GM21825 (cell line): Measurements from ENCODE around the gene RPS6KA5.
"Not testable (repeated sequence)": the region's sequence is repeated elsewhere in the genome, so short reads cannot be mapped to it uniquely, and the experiment has no call there.

Experiments used
- ATAC-seq: cut with Tn5 transposase; IDR thresholded peaks from one replicate; pipeline ENCODE4 v1.9.1; 2021; ENCODE audit warnings: mild to moderate bottlenecking, moderate library complexity; ENCODE audit not compliant: unreplicated experiment

The RPS6KA5 gene

GRCh38 chr14:90943367-90943766 lies 117.1 kb downstream of the RPS6KA5 start:
- ATAC-seq = no peak

- ATAC-seq = no peak
Observed at GRCh38 chr14:90942511-90942910, 117.9 kb downstream of the RPS6KA5 start.

DNA sequence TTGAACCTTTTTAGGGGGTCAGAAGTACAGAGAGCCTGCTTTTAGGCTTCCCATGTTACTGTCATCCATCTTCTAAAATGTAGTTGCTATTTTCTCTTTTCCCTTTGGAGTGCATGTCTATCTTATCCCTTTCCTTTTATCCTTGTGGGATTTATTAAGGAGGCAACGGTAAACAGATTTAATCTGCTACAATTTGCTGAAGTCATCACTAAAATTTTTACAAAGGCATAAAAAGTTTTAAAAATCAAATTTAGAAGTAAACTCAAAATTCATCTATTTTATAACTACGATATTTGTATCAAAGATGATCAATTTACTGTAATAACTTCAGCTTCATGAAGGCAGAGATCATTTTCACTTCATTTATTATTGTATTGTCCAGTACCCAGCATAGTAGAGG lies 118.7 kb downstream of the RPS6KA5 start:
- ATAC-seq = no peak

DNA sequence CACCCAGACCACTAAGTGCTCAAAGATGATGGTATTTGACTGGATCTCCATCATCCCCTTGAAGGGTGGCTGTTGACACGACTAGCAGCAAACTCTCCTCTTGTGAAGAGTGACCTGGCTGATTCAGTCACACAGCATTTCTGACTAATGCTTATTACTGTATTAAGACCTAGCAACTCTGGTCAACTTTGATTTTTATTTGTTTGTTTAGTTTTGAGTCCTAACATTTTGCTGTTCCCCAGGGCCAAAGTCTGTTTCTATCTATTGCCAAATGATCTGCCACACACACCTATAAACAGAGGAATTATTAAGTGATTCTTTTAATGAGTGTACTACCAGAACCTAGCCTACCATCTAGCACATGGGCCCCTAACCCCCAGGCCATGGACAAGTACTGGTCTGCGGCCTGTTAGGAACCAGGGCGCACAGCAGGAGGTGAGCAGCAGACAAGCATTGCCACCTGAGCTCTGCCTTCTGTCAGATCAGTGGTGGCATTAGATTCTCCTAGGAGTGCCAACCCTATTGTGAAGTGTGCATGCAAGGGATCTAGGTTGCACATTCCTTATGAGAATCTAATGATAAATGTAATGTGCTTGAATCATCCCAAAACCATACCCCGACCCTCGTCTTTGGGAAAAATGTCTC lies 120.0 kb downstream of the RPS6KA5 start:
- no peak for ATAC-seq

GRCh38 chr14:90939252-90939795 lies 121.1 kb downstream of the RPS6KA5 start:
- not testable (repeated sequence) for ATAC-seq

- no peak for ATAC-seq
Observed at GRCh38 chr14:90938615-90939014, 121.8 kb downstream of the RPS6KA5 start.

- ATAC-seq = no peak
Observed at GRCh38 chr14:90936757-90937440, 123.5 kb downstream of the RPS6KA5 start.

DNA sequence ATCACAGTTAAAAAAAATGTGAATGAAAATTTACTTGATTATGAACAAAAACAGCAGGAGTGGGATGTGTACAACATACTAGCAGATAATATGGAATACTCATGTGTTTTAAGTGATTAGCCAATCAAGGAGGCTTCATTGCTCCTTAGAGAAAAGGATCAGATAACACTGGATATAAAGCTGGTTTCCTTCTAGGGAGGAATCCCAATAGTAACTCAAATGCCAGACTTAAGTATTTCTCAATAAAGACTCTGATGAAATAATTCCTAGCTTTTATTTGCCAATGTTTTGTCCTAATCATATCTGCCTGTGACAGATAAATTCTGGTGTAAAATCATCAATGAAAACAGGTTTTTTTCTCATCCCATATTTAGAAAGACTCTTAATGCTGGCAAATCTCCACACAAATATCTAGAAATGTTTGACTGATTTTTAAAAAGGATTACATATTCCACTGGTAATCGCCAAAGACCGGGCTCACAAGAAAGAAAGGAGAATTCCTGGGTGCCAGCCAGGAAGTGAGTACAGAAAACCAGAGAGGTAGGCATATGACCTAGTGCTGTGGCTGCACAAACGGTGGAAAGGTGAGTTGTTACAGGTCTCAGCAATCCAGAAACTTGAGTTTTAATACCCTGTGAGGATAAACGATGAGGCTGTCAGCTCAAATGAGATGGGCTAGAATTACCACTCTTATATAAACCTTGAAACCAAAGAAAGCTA lies 135.7 kb downstream of the RPS6KA5 start:
- ATAC-seq = no peak

- ATAC-seq = no peak
Observed at GRCh38 chr14:90922141-90922540, 138.3 kb downstream of the RPS6KA5 start.

GRCh38 chr14:90911121-90911520 lies 149.3 kb downstream of the RPS6KA5 start:
- no peak for ATAC-seq

DNA sequence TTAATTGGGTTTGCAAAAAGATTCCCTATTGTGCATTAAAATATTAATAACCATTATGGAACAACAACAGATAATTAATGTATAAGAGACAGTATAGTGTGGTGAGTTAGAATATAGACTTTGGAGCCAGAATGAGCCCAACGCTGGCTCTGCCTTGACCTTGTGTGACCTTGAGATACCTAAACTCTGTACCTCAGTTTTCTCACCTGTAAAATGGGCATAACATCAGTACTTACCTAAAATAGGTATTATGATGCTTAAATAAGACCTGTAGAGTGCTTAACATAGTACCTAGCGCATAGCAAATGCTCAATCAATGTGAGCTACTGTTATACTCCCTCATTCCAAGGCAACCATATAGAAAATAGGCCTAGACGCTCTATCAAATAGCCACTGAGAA lies 153.3 kb downstream of the RPS6KA5 start:
- ATAC-seq = no peak

GRCh38 chr14:90905531-90905930 lies 154.9 kb downstream of the RPS6KA5 start:
- ATAC-seq = peak; percentile 88

DNA sequence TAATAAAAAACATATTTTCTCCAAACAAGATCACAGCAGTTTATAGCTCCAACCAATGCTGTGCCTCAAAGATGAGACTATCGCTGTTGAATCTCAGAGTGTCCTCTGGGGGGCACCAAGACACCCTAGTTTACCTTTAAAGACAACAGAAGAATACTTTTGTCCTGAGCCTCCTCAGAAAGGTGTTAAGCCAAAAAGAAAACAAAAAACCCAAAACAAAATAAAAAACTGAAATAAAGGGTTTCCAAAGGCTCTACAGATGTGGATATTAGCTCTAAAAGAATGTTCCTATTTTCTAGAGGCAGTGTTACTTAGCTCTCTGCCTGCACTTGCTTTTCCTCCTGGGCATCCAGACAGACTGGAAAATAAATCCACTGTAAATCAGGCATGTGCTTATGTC lies 157.3 kb downstream of the RPS6KA5 start:
- no peak for ATAC-seq

DNA sequence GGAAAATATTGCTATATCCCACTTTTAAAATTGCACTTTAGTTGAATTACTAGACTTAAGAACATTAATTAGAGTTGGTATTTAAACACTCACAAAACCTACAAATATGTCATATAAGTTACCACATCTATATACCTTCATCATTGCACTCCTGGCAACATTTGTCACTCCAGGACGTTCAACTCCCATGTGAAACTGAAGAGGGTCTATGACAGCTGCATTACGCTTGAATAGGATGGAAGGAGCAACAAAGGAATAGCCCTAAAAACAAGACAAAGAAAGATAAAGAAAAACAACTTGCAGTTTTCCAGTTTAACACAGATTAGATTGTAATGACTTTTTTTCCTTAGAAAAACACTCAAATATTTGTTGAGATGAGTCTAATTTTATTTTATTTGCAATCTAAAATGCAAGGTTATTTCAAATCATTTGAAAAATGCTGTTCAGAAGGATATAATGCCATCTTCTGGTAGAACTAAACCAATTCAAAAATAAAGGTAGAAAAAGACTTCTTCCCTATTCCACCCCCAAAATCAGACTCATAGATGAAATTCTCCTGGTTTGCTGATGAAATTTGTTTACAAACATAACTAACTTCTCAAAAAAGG lies 159.9 kb downstream of the RPS6KA5 start:
- no peak for ATAC-seq

GRCh38 chr14:90897022-90897421 lies 163.4 kb downstream of the RPS6KA5 start:
- no peak for ATAC-seq

- ATAC-seq = no peak
Observed at GRCh38 chr14:90894241-90894640, 166.2 kb downstream of the RPS6KA5 start.

- no peak for ATAC-seq
Observed at GRCh38 chr14:90893510-90893909, 166.9 kb downstream of the RPS6KA5 start.

- no peak for ATAC-seq
Observed at GRCh38 chr14:90892970-90893369, 167.5 kb downstream of the RPS6KA5 start.

- ATAC-seq = no peak
Observed at GRCh38 chr14:90891326-90891725, 169.1 kb downstream of the RPS6KA5 start.

DNA sequence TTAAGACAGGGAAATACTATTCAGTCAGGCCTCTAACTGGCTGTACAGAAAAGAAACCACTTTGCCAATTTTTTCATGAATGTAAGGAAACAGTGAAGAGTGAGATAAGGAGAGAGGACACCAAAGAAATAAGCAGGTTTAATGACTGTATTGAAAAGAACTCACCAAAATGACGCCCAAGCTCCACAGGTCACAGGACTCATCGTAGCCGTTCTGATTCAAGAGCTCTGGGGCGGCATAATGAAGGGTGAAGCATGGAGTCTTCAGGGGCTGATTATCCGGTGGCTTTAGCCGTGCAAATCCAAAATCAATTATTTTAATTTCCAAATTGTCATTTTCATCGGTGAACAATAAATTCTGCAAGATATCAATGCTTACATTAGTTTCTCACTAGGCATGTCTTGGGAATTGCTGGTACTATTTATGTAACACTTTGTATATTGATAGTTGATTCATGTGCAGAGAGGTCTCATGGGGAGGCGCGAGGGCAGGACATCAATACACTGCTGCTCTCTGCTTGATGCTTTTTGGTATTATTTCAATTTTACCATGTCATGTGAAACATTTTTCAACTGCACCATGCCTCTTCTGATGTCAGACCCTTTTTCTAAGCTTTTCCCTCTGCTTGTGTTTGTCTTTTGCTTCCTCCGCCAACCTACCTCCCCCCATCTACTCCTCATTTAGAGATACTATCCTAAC lies 170.0 kb downstream of the RPS6KA5 start:
- ATAC-seq = no peak
